K562 (cell line): Measurements from ENCODE around the gene INHBC. TPM values are rescaled to one million over a fixed set of nuclear protein-coding genes. Genes with fewer than 3 reads are reported as not detected.

Experiments
- ARNT ChIP-seq, 2 experiments: fragments of 450-650 bp; IDR thresholded peaks; 2 replicates each; pipeline ENCODE4 v1.6.1; 2016; ENCODE audit warnings: mild to moderate bottlenecking in 1 of 2
- CHD4 ChIP-seq: fragments of 200-600 bp; sonication (generic); IDR thresholded peaks from 3 replicates; pipeline ENCODE4 v1.6.1; 2012; ENCODE audit warnings: low read depth, mild to moderate bottlenecking, mixed read lengths, low read length, inconsistent platforms; ENCODE audit not compliant: insufficient read depth, insufficient replicate concordance, poor library complexity, severe bottlenecking
- CTCF ChIP-seq, 3 experiments: IDR thresholded peaks in 2 of 3; conservative IDR thresholded peaks in 1 of 3; 2 replicates each; pipeline ENCODE4 v1.5.1; 2011 to 2012; ENCODE audit warnings: low read length in 3 of 3, mild to moderate bottlenecking in 3 of 3, control low read depth in 2 of 3, improper control_type of control experiment in 1 of 3, inconsistent platforms in 1 of 3, low read depth in 1 of 3, mixed read lengths in 1 of 3, moderate library complexity in 1 of 3; ENCODE audit not compliant: insufficient read depth in 2 of 3
- FOS ChIP-seq: IDR thresholded peaks from 3 replicates; pipeline ENCODE4 v1.6.1; 2011; ENCODE audit not compliant: insufficient read length; ENCODE audit errors: extremely low read depth
- GTF2E2 ChIP-seq: fragments of 200-800 bp; sonication (Bioruptor generic); IDR thresholded peaks from 2 replicates; pipeline ENCODE4 v1.6.1; 2016; ENCODE audit warnings: missing genetic modification characterization, missing compliant biosample characterization
- NFE2 ChIP-seq: IDR thresholded peaks from 2 replicates; pipeline ENCODE4 v1.6.1; 2014; ENCODE audit warnings: antibody characterized with exemption, low read depth
- NFIC ChIP-seq: fragments of 450-650 bp; IDR thresholded peaks from 2 replicates; pipeline ENCODE4 v1.6.1; 2017; ENCODE audit warnings: mild to moderate bottlenecking, inconsistent platforms
- RB1 ChIP-seq: fragments of 450-650 bp; IDR thresholded peaks from 2 replicates; pipeline ENCODE4 v1.6.1; 2017; ENCODE audit warnings: low read depth, mild to moderate bottlenecking
- RBM34 ChIP-seq: fragments of 200-400 bp; formaldehyde crosslinking; IDR thresholded peaks from 2 replicates; pipeline ENCODE4 v1.6.1; 2018; ENCODE audit warnings: low read length, borderline replicate concordance; ENCODE audit not compliant: insufficient read depth
- SRF ChIP-seq, 2 experiments: fragments of 250-450, 450-650 bp in 1 of 2; sonication (Bioruptor Pico) in 1 of 2; sonication (generic) in 1 of 2; formaldehyde crosslinking; IDR thresholded peaks; 2 replicates each; pipeline versions ENCODE4 v1.5.0 to v1.5.1; 2020 to 2022; ENCODE audit warnings: mild to moderate bottlenecking in 1 of 2, missing genetic modification reagents in 1 of 2
- ZNF77 ChIP-seq: fragments of 250-450 bp; sonication (Bioruptor Pico); IDR thresholded peaks from 2 replicates; pipeline ENCODE4 v1.5.0; 2020
- ZNF778 ChIP-seq: fragments of 450-650 bp; formaldehyde crosslinking; IDR thresholded peaks from 2 replicates; pipeline ENCODE4 v1.4.0; 2020; ENCODE audit warnings: mild to moderate bottlenecking, moderate library complexity
- polyA plus RNA-seq, 8 experiments: library from polyadenylated mRNA; depleted of rRNA in 4 of 8; stranded (reverse) in 5 of 8; unstranded in 3 of 8; fragments of >200 nt; fragmentation: Nextera tagmentation in 2 of 8; fragmentation: Illumina TruSeq in 1 of 8; extraction: Ambion mirVana in 2 of 8; extraction: Trizol in 1 of 8; gene quantifications; 2 replicates each; pipeline versions ENCODE4 v1.2.1 to v1.2.3, GENCODE V29; 2011 to 2014; ENCODE audit warnings: inconsistent platforms in 1 of 8, missing spikeins in 1 of 8
- total RNA-seq, 7 experiments: library from RNA; depleted of rRNA in 6 of 7; stranded (reverse); fragments of >200 nt in 6 of 7; fragmentation: Illumina TruSeq in 2 of 7; extraction: Trizol in 2 of 7; gene quantifications; 2 replicates each; pipeline versions ENCODE4 v1.2.1 to v1.2.3, GENCODE V29; 2011 to 2021; ENCODE audit warnings: low replicate concordance in 1 of 7
- TF ChIP-seq, protein P1 (sequence below): sonication (generic); formaldehyde crosslinking; IDR thresholded peaks from 2 replicates; pipeline ENCODE4 v1.8.0; 2022; ENCODE audit warnings: mild to moderate bottlenecking, low read depth, missing genetic modification reagents
- TF ChIP-seq, protein P2 (sequence below): fragments of 450-650 bp; formaldehyde crosslinking; IDR thresholded peaks from 2 replicates; pipeline ENCODE4 v1.4.0; 2022; ENCODE audit warnings: mild to moderate bottlenecking, moderate library complexity
- TF ChIP-seq, protein P3 (sequence below): sonication (generic); formaldehyde crosslinking; IDR thresholded peaks from 2 replicates; pipeline ENCODE4 v1.8.0; 2022; ENCODE audit warnings: mild to moderate bottlenecking, missing genetic modification reagents
- TF ChIP-seq, protein P4 (sequence below): sonication (generic); formaldehyde crosslinking; IDR thresholded peaks from 2 replicates; pipeline ENCODE4 v1.8.0; 2022; ENCODE audit warnings: mild to moderate bottlenecking, missing genetic modification reagents
- TF ChIP-seq, protein P5 (sequence below): IDR thresholded peaks from 2 replicates; pipeline ENCODE4 v1.6.1; 2014; ENCODE audit warnings: antibody characterized with exemption

Gene INHBC
- total and polyA plus RNA-seq, 9 of the 15 experiments (the other 6 are each of a cell fraction or from before 2014, with no cell fraction given) = 0.07 to 0.24 (median 0.15) TPM; not detected in 4

DNA sequence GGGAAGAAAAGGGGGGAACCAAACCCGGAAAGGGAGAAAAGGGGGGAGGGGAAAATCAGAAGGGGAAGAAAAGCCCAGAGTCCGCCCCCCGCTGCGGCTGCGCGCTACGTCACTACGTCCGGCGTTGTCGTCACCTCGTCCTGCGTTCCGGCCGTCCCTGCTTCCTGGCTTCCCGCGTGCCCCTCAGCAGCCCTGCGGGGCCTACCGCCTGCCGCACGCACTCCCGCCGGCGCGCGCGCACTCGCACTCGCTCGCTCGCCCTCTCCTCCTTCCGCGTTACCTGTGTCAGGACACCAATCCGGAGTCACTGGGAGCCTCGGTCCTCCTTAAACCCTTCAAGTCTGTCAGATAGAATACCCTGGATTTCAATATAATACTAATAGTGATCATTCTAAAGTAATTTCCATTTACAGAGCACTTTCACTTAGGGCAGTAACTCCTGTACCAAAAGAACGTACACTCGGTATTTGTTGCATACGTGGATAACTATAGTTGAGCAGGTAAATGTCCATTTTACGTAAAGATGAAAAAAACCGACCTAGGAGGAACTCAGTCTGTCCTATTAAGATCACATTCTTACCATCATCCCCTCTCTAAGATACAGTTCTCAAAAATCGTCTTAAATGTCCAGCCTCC, 3.5 kb upstream of the INHBC start, which contains the start of gene R3HDM2 (continued):
- TF ChIP-seq, protein P1, sequence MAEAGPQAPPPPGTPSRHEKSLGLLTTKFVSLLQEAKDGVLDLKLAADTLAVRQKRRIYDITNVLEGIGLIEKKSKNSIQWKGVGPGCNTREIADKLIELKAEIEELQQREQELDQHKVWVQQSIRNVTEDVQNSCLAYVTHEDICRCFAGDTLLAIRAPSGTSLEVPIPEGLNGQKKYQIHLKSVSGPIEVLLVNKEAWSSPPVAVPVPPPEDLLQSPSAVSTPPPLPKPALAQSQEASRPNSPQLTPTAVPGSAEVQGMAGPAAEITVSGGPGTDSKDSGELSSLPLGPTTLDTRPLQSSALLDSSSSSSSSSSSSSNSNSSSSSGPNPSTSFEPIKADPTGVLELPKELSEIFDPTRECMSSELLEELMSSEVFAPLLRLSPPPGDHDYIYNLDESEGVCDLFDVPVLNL (CRISPR knock-in tag) = peak; percentile 91
- TF ChIP-seq, protein P2, sequence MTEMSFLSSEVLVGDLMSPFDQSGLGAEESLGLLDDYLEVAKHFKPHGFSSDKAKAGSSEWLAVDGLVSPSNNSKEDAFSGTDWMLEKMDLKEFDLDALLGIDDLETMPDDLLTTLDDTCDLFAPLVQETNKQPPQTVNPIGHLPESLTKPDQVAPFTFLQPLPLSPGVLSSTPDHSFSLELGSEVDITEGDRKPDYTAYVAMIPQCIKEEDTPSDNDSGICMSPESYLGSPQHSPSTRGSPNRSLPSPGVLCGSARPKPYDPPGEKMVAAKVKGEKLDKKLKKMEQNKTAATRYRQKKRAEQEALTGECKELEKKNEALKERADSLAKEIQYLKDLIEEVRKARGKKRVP = no peak
- TF ChIP-seq NFIC = no peak
- peak in 1 of 2 experiments; percentile 66; a peak in 2 of 4 replicates for TF ChIP-seq SRF (CRISPR knock-in tag; IDR thresholded peaks at IDR 0.05)
- TF ChIP-seq, protein P3, sequence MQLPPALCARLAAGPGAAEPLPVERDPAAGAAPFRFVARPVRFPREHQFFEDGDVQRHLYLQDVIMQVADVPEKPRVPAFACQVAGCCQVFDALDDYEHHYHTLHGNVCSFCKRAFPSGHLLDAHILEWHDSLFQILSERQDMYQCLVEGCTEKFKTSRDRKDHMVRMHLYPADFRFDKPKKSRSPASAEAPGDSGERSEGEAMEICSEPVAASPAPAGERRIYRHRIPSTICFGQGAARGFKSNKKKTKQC = peak; percentile 98
- TF ChIP-seq CHD4 = no peak
- 0 out of 2 replicates have a peak, but pooled peaks have one; percentile 7 for TF ChIP-seq NFE2
- TF ChIP-seq ZNF77 (CRISPR knock-in tag) = no peak
- no peak for TF ChIP-seq ARNT (IDR thresholded peaks at IDR 0.05)
- TF ChIP-seq RB1 = peak; percentile 48; the same call in 1 of the 2 replicates
- TF ChIP-seq CTCF (IDR thresholded peaks at IDR 0.05 in 2 of 3, conservative IDR thresholded peaks at IDR 0.05 in 1 of 3; ENCODE audit: insufficient read depth in 2 of 3, low read depth in 1 of 3, low read length in 3 of 3) = no peak
- TF ChIP-seq ZNF778 (CRISPR knock-in tag) = no peak
- TF ChIP-seq RBM34 = no peak
- no peak for TF ChIP-seq GTF2E2 (tag)
- no peak for TF ChIP-seq FOS
- TF ChIP-seq, protein P4, sequence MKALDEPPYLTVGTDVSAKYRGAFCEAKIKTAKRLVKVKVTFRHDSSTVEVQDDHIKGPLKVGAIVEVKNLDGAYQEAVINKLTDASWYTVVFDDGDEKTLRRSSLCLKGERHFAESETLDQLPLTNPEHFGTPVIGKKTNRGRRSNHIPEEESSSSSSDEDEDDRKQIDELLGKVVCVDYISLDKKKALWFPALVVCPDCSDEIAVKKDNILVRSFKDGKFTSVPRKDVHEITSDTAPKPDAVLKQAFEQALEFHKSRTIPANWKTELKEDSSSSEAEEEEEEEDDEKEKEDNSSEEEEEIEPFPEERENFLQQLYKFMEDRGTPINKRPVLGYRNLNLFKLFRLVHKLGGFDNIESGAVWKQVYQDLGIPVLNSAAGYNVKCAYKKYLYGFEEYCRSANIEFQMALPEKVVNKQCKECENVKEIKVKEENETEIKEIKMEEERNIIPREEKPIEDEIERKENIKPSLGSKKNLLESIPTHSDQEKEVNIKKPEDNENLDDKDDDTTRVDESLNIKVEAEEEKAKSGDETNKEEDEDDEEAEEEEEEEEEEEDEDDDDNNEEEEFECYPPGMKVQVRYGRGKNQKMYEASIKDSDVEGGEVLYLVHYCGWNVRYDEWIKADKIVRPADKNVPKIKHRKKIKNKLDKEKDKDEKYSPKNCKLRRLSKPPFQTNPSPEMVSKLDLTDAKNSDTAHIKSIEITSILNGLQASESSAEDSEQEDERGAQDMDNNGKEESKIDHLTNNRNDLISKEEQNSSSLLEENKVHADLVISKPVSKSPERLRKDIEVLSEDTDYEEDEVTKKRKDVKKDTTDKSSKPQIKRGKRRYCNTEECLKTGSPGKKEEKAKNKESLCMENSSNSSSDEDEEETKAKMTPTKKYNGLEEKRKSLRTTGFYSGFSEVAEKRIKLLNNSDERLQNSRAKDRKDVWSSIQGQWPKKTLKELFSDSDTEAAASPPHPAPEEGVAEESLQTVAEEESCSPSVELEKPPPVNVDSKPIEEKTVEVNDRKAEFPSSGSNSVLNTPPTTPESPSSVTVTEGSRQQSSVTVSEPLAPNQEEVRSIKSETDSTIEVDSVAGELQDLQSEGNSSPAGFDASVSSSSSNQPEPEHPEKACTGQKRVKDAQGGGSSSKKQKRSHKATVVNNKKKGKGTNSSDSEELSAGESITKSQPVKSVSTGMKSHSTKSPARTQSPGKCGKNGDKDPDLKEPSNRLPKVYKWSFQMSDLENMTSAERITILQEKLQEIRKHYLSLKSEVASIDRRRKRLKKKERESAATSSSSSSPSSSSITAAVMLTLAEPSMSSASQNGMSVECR (CRISPR knock-in tag) = peak; percentile 68; the same call in 1 of the 2 replicates
- TF ChIP-seq, protein P5, sequence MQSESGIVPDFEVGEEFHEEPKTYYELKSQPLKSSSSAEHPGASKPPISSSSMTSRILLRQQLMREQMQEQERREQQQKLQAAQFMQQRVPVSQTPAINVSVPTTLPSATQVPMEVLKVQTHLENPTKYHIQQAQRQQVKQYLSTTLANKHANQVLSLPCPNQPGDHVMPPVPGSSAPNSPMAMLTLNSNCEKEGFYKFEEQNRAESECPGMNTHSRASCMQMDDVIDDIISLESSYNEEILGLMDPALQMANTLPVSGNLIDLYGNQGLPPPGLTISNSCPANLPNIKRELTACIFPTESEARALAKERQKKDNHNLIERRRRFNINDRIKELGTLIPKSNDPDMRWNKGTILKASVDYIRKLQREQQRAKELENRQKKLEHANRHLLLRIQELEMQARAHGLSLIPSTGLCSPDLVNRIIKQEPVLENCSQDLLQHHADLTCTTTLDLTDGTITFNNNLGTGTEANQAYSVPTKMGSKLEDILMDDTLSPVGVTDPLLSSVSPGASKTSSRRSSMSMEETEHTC = no peak
